MM.1S (cell line): ENCODE results near the gene FAM219B.

Source experiments
- DNase-seq: peaks from one replicate; pipeline ENCODE4 v3.0.0-alpha.2; 2015
- H2AFZ ChIP-seq: fragments of 300-600 bp; sonication (generic); 2 replicates; pipeline ENCODE4 v1.6.0; 2016; ENCODE audit warnings: antibody characterized with exemption, low read length
- H3F3A ChIP-seq: fragments of 300-600 bp; sonication (generic); 2 replicates; pipeline ENCODE4 v1.6.1; 2016; ENCODE audit warnings: mild to moderate bottlenecking, antibody characterized with exemption, low read length, moderate library complexity, mixed read lengths; ENCODE audit not compliant: insufficient read depth
- H3K27ac ChIP-seq: fragments of 300-600 bp; sonication (generic); 2 replicates; pipeline ENCODE4 v1.5.1; 2016; ENCODE audit warnings: mild to moderate bottlenecking, low read length
- H3K27me3 ChIP-seq: fragments of 300-600 bp; sonication (generic); replicated peaks from 2 replicates; pipeline ENCODE4 v1.6.0; 2016; ENCODE audit warnings: low read length; ENCODE audit not compliant: insufficient read depth
- H3K36me3 ChIP-seq: fragments of 300-600 bp; sonication (generic); replicated peaks from 2 replicates; pipeline ENCODE4 v1.6.1; 2016; ENCODE audit warnings: mild to moderate bottlenecking, low read length, mixed read lengths; ENCODE audit not compliant: insufficient read depth
- H3K4me1 ChIP-seq: fragments of 300-600 bp; sonication (generic); 2 replicates; pipeline ENCODE4 v1.6.1; 2016; ENCODE audit warnings: low read length, mixed read lengths
- H3K4me2 ChIP-seq: fragments of 300-600 bp; sonication (generic); 2 replicates; pipeline ENCODE4 v1.6.0; 2016; ENCODE audit warnings: low read depth, low read length
- H3K4me3 ChIP-seq: fragments of 300-600 bp; sonication (generic); 2 replicates; pipeline ENCODE4 v1.5.1; 2016; ENCODE audit warnings: low read length, mixed read lengths
- H3K79me2 ChIP-seq: fragments of 300-600 bp; sonication (generic); 2 replicates; pipeline ENCODE4 v1.6.1; 2016; ENCODE audit warnings: mixed run types, low read length, mixed read lengths
- H3K9ac ChIP-seq: fragments of 300-600 bp; sonication (generic); 2 replicates; pipeline ENCODE4 v1.6.1; 2016; ENCODE audit warnings: low read length, mixed read lengths
- H3K9me2 ChIP-seq: fragments of 300-600 bp; sonication (generic); replicated peaks from 2 replicates; pipeline ENCODE4 v1.6.1; 2016; ENCODE audit warnings: mild to moderate bottlenecking, low read length, mixed read lengths; ENCODE audit not compliant: insufficient read depth
- H3K9me3 ChIP-seq: fragments of 300-600 bp; sonication (generic); replicated peaks from 2 replicates; pipeline ENCODE4 v1.6.1; 2016; ENCODE audit warnings: mild to moderate bottlenecking, low read length, mixed read lengths; ENCODE audit not compliant: insufficient read depth
- H4K20me1 ChIP-seq: fragments of 300-600 bp; sonication (generic); 2 replicates; pipeline ENCODE4 v1.6.1; 2016; ENCODE audit warnings: mild to moderate bottlenecking, low read length, moderate library complexity, mixed read lengths; ENCODE audit not compliant: insufficient read depth
- CTCF ChIP-seq: fragments of 300-600 bp; sonication (generic); IDR thresholded peaks from 2 replicates; pipeline ENCODE4 v1.5.1; 2016; ENCODE audit warnings: antibody characterized with exemption, low read length, mixed read lengths
- EZH2 ChIP-seq: fragments of 300-600 bp; sonication (generic); optimal IDR thresholded peaks from 2 replicates; pipeline ENCODE3; 2017; ENCODE audit warnings: low read depth, mild to moderate bottlenecking, antibody characterized with exemption, low read length, mixed read lengths
- EZH2phosphoT487 ChIP-seq: fragments of 300-600 bp; sonication (generic); IDR thresholded peaks from 2 replicates; pipeline ENCODE4 v1.6.1; 2018; ENCODE audit warnings: antibody characterized with exemption, low read length

FAM219B gene

GRCh38 chr15:74856537-74856936, 50.1 kb downstream of the FAM219B start:
- no peak for TF ChIP-seq EZH2phosphoT487
- no peak for TF ChIP-seq CTCF
- no peak for TF ChIP-seq EZH2
- Histone ChIP-seq H3F3A (no peaks in the 10 kb centered on the region), H4K20me1 (no peaks in the 10 kb centered on the region), H3K4me2 (no peak overlapping the region), H3K9me2 (no peaks in the 10 kb centered on the region), H3K4me3 (no peak overlapping the region), H3K36me3 (no peaks in the 10 kb centered on the region), H3K27ac (no peak overlapping the region; the same call in 1 of the 2 replicates), H3K9me3 (no peaks in the 10 kb centered on the region), H3K4me1 (peaks cover 4% of the 10 kb centered on the region; the same call in 1 of the 2 replicates), H3K27me3 (no peaks in the 10 kb centered on the region), H2AFZ (no peak overlapping the region), H3K79me2 (peaks cover 57% of the 10 kb centered on the region), H3K9ac (no peak overlapping the region)
- DNase-seq = no peak

GRCh38 chr15:74855857-74856256, 50.8 kb downstream of the FAM219B start:
- H3K36me3 ChIP-seq = no peaks in the 10 kb centered on the region
- no peaks in the 10 kb centered on the region for H3K9me3 ChIP-seq
- H3K27ac ChIP-seq = no peak overlapping the region
- H3K4me1 ChIP-seq = peaks cover 4% of the 10 kb centered on the region; the same call in 1 of the 2 replicates
- H2AFZ ChIP-seq = no peak overlapping the region
- no peak for TF ChIP-seq EZH2
- TF ChIP-seq EZH2phosphoT487 = no peak
- TF ChIP-seq CTCF = no peak
- peaks cover 52% of the 10 kb centered on the region for H3K79me2 ChIP-seq
- no peaks in the 10 kb centered on the region for H3K9me2 ChIP-seq
- H3K4me2 ChIP-seq = no peak overlapping the region
- H3K27me3 ChIP-seq = no peaks in the 10 kb centered on the region
- H3K9ac ChIP-seq = no peak overlapping the region
- DNase-seq = no peak
- H3K4me3 ChIP-seq = no peak overlapping the region
- H4K20me1 ChIP-seq = no peaks in the 10 kb centered on the region
- H3F3A ChIP-seq = no peaks in the 10 kb centered on the region

GRCh38 chr15:74854453-74855022, 52.1 kb downstream of the FAM219B start:
- Histone ChIP-seq H3K9me2 (no peaks in the 10 kb centered on the region), H4K20me1 (no peaks in the 10 kb centered on the region), H3K4me3 (no peak overlapping the region)

More at GRCh38 chr15:74854453-74855022, 52.1 kb downstream of the FAM219B start:
- DNase-seq = no peak
- no peaks in the 10 kb centered on the region for H3K9me3 ChIP-seq
- no peak overlapping the region for H3K27ac ChIP-seq
- TF ChIP-seq EZH2 (no peak), EZH2phosphoT487 (no peak), CTCF (no peak)
- H3K4me2 ChIP-seq = no peak overlapping the region
- no peak overlapping the region for H3K9ac ChIP-seq
- no peaks in the 10 kb centered on the region for H3K36me3 ChIP-seq
- no peaks in the 10 kb centered on the region for H3F3A ChIP-seq
- H3K4me1 ChIP-seq = peaks cover 4% of the 10 kb centered on the region; the same call in 1 of the 2 replicates
- peaks cover 44% of the 10 kb centered on the region for H3K79me2 ChIP-seq
- H3K27me3 ChIP-seq = no peaks in the 10 kb centered on the region
- no peak overlapping the region for H2AFZ ChIP-seq
